ENCODE results near the gene BRD4.

The BRD4 gene

GRCh38 chr19:15289673-15290072 lies 42.7 kb downstream of the BRD4 start:
- DNase-seq (ENCODE audit: low read depth): no peak

GRCh38 chr19:15288146-15288963 lies 44.0 kb downstream of the BRD4 start:
- no peak for DNase-seq (ENCODE audit: low read depth)

DNA sequence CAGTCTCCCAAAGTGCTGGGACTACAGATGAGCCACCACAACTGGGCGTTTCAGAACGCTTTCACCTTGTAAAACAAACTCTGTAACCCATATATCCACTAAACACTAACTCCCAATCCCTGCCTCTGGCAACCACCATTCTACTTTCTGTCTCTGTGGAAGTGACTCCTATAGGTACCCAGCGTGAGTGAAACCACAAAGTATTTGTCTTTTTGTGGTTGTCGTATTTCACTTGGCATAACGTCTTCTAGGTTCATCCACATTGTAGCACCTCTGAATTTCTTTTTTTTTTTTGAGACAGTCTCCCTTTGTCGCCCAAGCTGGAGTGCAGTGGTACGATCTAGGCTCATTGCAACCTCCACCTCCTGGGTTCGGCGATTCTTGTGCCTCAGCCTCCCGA lies 44.8 kb downstream of the BRD4 start:
- DNase-seq (ENCODE audit: low read depth): no peak

GRCh38 chr19:15286688-15287365 lies 45.5 kb downstream of the BRD4 start:
- DNase-seq (ENCODE audit: low read depth): no peak

DNA sequence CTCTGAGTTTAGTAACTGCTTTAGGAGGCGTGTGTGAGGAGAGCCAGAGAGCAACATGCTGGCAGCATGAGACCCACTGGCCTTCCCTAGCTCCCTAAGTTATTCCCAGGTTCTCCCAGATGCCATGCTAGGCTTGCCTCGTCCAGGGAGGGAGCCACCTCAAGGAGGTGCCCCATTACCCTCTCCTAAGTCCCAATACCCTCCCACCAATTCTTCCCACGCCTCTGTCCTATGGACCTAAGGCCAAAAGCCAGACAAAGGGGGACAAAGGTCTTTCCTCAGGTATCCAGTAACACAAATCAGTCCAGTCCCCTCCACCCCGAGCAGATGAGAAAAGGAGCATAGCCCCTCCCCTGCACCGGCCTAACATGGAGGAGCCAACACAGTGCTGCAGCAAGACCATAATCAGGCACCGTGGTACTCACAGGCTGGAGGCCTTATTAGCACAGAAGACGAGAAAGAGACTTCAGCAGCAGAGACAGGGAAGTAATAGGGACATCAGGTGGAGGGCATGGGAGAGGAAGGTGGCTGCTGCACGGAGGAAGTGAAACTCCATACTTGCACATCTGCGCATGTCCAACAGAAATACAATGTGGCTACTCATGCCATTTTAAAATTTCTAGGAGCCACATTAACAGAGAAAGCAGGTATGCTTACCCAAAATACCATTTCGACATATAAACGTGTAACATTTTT lies 46.3 kb downstream of the BRD4 start:
- DNase-seq (ENCODE audit: low read depth): no peak

- no peak for DNase-seq (ENCODE audit: low read depth)
Measured at GRCh38 chr19:15284896-15285295, 47.4 kb downstream of the BRD4 start.

- DNase-seq (ENCODE audit: low read depth): no peak
Measured at GRCh38 chr19:15284091-15284490, 48.2 kb downstream of the BRD4 start.

DNA sequence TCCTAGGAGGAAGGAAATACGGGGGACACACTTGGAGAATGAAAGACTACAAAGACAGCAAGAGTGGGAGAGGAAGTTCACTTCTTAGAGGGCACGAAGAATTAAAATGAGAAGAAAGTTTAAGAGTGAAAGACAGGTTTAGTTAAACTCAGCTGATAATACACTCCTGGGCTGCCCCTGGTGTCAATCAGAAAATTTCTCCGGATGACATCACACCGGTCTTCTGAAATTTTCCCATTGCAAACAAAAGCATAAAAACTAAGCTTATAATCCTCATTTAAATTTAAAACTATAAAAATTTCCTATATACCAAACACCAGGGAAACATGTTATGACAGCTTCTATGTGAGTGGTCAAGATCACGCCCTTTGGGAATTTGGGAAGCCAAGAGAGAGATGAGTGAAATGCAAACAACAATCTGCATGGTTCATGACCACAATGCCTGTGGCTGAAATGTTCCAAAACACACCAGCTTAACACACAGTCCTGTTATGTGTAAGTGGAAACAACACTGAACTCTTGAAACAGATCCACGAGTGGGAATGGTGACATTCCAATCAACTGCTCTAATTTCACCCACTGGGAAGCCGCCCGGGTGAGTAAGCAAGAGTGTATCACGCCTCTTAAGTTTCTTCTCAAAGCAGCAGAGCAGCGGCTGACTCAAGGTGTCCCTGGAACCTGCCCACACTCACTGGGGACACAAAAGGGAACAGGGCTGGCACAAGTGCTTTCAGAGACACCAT lies 49.0 kb downstream of the BRD4 start:
- no peak for DNase-seq (ENCODE audit: low read depth)

GRCh38 chr19:15282311-15282705 lies 50.0 kb downstream of the BRD4 start:
- no peak for DNase-seq (ENCODE audit: low read depth)

- no peak for DNase-seq (ENCODE audit: low read depth)
Measured at GRCh38 chr19:15280915-15281683, 51.2 kb downstream of the BRD4 start.

DNA sequence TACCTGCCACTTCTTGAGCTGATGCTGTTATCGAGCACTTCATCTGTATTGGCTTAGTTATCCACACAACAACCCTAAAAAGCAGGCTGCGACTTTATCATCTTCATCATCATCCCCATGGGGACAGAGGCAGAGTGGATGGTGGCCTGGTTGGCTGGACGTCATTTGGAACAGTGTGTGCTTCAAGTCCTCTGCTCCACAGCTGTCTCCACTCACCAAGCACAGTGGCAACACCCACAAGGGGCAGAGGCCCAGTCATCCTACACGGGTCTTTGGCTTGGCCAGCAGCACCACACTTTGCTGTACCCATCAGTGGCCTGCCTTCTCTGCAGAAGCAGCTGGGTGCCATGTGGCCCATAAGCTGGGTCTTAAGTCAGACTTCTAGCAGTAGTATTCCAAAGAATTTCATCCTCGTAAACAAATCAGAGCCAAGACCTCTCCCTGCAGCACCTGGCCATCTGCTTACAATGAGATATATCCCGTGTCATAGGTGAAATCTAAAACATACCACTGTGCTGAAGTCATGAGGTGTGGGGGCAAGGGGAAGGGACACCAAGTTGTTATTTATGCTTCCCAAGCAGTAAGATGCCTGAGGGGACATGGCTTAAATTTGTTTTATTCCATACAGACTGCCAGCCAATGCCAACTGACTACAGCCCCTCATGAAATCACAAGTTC lies 52.2 kb downstream of the BRD4 start:
- no peak for DNase-seq (ENCODE audit: low read depth)

- no peak for DNase-seq (ENCODE audit: low read depth)
Measured at GRCh38 chr19:15279326-15279904, 52.9 kb downstream of the BRD4 start.

GRCh38 chr19:15276620-15277215 lies 55.6 kb downstream of the BRD4 start:
- DNase-seq (ENCODE audit: low read depth): peak; percentile 32

DNA sequence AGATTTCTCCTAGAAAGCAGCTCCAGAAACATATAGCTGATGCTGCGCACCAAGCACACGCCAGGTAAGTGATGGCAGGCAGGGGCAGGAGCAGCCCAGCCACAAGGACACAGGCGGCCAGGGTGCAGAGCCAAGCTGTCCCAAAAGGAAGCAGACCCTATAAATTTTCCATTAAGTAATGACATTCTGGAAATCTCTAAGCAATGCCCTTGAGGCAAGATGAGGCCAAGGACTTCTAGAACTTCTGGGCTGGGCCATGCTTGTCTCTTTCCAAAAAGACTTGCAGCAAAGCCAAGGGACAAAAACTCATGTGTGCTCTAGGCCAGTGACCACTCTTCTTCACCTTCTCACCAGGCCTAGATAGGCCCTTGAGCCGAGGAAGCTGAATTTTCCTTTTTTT lies 57.9 kb downstream of the BRD4 start:
- DNase-seq (ENCODE audit: low read depth): no peak

GRCh38 chr19:15269806-15270205 lies 62.5 kb downstream of the BRD4 start:
- no peak for DNase-seq (ENCODE audit: low read depth)

DNA sequence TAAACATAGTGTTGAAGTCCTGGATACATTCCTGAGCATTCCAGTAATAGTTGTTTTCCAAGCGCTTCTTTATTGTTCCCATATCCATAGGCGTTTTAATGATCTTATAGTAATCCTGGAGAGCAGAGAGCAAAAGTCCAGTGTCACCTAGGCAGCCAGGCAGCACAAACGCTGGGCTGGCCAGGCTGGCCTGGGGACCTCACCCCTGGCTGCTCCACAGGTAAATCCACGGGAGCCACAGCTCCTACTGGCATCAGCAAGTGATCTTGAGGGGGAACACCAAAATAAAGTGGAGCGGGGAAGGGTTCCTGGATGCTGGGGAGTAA lies 63.4 kb downstream of the BRD4 start:
- DNase-seq (ENCODE audit: low read depth): no peak

GRCh38 chr19:15268192-15268927 lies 64.0 kb downstream of the BRD4 start:
- no peak for DNase-seq (ENCODE audit: low read depth)

- no peak for DNase-seq (ENCODE audit: low read depth)
Measured at GRCh38 chr19:15266683-15267082, 65.7 kb downstream of the BRD4 start.

DNA sequence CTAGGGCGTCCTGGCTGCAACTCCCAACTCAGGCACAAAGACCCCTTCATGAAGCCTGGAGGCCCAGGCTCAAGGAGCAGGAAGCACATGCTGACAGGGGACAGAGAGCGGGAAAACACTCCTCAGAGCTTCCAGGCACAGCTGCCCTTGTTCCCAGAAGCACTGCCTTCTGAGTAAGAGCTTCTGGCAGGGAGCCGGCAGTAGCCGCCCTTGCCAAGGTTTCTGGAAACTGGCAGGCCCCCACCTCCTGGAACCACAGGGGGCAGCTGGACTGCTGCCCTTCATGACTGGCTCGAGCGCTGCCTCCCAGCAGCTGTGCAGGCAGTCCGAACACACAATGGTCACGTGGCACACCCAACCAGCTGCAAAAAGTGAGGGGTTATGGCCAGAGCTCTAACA lies 66.5 kb downstream of the BRD4 start:
- DNase-seq (ENCODE audit: low read depth): no peak

Measured in CMK (cell line).